GM18508 (cell line): ENCODE data around the gene CDH11.

Experiments
- ATAC-seq: cut with Tn5 transposase; IDR thresholded peaks from one replicate; pipeline ENCODE4 v1.9.1; 2021; ENCODE audit warnings: moderate number of reproducible peaks; ENCODE audit not compliant: insufficient read depth, unreplicated experiment

CDH11 gene

GRCh38 chr16:64948056-64948455 is 173.8 kb downstream of the CDH11 start:
- no peak for ATAC-seq

- no peak for ATAC-seq
Observed at GRCh38 chr16:64947651-64948050, 174.2 kb downstream of the CDH11 start.

GRCh38 chr16:64933885-64934284 is 188.0 kb downstream of the CDH11 start:
- ATAC-seq = no peak

- no peak for ATAC-seq
Observed at GRCh38 chr16:64926476-64926875, 195.4 kb downstream of the CDH11 start.

GRCh38 chr16:64925166-64925565 is 196.7 kb downstream of the CDH11 start:
- ATAC-seq = no peak

- ATAC-seq = no peak
Observed at GRCh38 chr16:64924086-64924485, 197.8 kb downstream of the CDH11 start.

- no peak for ATAC-seq
Observed at GRCh38 chr16:64919929-64920607, 201.8 kb downstream of the CDH11 start.

GRCh38 chr16:64919141-64919540 is 202.7 kb downstream of the CDH11 start:
- no peak for ATAC-seq

- no peak for ATAC-seq
Observed at GRCh38 chr16:64916051-64916450, 205.8 kb downstream of the CDH11 start.

GRCh38 chr16:64910356-64910755 is 211.5 kb downstream of the CDH11 start:
- no peak for ATAC-seq

- ATAC-seq = no peak
Observed at GRCh38 chr16:64907844-64908243, 214.0 kb downstream of the CDH11 start.

- no peak for ATAC-seq
Observed at GRCh38 chr16:64903770-64904169, 218.1 kb downstream of the CDH11 start.

- ATAC-seq = no peak
Observed at GRCh38 chr16:64900517-64900916, 221.3 kb downstream of the CDH11 start.

- no peak for ATAC-seq
Observed at GRCh38 chr16:64900019-64900418, 221.8 kb downstream of the CDH11 start.

- no peak for ATAC-seq
Observed at GRCh38 chr16:64898159-64898558, 223.7 kb downstream of the CDH11 start.
